AG04449 (cell line): ENCODE data around the gene PATL2.
A peak's percentile ranks its signal among the peaks of the same experiment; 100 is the strongest.
"Not testable (repeated sequence)": the region's sequence is repeated elsewhere in the genome, so short reads cannot be mapped to it uniquely, and the experiment has no call there.

Source experiments
- CTCF ChIA-PET: fragments of 350-600 bp; formaldehyde crosslinking; extraction: SDS; loops from one replicate; lab custom pipeline; 2021; ENCODE audit warnings: antibody characterized with exemption; lab: Yijun Ruan, JAX
- POLR2A ChIA-PET: fragments of 400-600, 350-600 bp; formaldehyde crosslinking; extraction: SDS; loops from one replicate; lab custom pipeline; 2020; ENCODE audit warnings: antibody characterized with exemption, inconsistent platforms; lab: Yijun Ruan, JAX
- DNase-seq: peaks from one replicate; pipeline ENCODE4 v3.0.0-alpha.2; 2010; ENCODE audit warnings: low read depth, low spot score
- H3K4me3 ChIP-seq: 2 replicates; pipeline ENCODE4 v1.5.1; 2011; ENCODE audit warnings: low read depth, mild to moderate bottlenecking, control low read depth, low read length
- TF ChIP-seq, protein P1 (sequence below): IDR thresholded peaks from one replicate; pipeline ENCODE4 v1.5.1; 2011; ENCODE audit warnings: mild to moderate bottlenecking, moderate library complexity, low read length, control low read depth, inconsistent platforms; ENCODE audit not compliant: insufficient read depth; ENCODE audit errors: missing control alignments

Gene PATL2

DNA sequence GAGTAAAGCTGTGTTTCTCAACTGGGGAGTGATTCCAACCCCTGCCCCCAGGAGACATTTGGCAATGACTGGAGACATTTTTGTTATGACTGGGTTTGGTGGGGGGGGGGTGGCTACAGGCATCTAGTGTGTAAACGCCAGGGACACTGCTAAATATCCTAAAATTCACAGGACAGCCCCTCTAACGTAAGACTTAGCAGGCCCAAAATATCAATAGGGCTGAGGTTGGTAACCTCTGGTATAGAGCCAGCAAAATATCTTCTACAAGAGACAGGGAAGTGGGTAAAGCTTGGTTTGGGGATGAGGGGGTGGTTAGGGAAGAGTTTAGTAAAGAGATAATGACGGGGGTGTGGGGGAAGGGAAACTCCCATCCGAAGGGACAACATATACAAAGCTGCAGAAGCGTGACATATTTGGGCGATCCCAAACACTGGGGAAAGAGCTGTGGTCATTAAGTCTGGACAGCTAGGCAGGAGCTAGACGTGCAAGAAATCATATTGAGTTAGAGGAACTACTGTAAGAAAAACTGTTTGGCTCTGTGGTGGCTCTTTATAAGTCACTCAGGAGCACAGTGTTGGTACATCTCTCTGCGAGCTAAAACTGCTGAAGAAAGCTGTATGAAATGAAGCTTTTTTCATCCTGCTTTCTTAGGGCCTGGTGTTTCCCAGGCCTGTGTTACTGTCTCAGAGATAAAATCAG, 24.5 kb upstream of the PATL2 start:
- no peak overlapping the region for H3K4me3 ChIP-seq
- CTCF ChIA-PET: interaction anchor here (0.8 to 6.9 kb wide), 13 partner anchors 7 to 156 kb away, joined by 3 to 153 read pairs (median 5); partner anchors contain the start of genes B2M, PATL2 and SPG11

DNA sequence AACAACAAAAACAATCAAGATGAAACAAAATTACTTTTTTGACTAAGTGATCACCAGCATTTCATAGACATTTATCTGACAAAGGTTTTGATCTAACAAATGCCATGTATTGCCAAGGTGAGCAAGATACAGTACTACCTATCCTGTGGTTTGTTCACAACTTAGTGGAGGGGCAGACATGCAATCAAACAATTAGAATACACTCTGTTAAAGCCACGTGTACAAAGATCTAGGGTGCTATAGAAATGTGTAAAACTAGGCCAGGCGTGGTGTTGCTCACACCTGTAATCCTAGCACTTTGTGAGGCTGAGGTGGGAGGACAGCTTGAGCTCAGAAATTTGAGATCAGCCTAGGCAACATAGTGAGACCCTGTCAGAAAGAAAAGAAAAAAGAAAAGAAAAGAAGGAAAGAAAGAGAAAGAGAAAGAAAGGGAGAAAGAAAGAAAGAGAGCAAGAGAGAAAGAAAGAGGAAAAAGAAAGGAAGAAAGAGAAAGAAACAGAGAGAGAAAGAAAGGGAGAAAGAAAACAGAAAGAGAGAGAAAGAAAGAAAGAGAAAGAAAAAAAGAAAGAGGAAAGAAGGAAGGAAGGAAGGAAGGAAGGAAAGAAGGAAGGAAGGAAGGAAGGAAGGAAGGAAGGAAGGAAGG, 23.8 kb upstream of the PATL2 start:
- TF ChIP-seq, protein P1, sequence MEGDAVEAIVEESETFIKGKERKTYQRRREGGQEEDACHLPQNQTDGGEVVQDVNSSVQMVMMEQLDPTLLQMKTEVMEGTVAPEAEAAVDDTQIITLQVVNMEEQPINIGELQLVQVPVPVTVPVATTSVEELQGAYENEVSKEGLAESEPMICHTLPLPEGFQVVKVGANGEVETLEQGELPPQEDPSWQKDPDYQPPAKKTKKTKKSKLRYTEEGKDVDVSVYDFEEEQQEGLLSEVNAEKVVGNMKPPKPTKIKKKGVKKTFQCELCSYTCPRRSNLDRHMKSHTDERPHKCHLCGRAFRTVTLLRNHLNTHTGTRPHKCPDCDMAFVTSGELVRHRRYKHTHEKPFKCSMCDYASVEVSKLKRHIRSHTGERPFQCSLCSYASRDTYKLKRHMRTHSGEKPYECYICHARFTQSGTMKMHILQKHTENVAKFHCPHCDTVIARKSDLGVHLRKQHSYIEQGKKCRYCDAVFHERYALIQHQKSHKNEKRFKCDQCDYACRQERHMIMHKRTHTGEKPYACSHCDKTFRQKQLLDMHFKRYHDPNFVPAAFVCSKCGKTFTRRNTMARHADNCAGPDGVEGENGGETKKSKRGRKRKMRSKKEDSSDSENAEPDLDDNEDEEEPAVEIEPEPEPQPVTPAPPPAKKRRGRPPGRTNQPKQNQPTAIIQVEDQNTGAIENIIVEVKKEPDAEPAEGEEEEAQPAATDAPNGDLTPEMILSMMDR: no peak
- ChIA-PET POLR2A (interaction anchor here (1.1 kb wide), 1 partner anchor 24 kb away, joined by 3 read pairs; the partner anchor contains the start of genes B2M and PATL2), CTCF (interaction anchor here (1.0 to 6.9 kb wide), 9 partner anchors 11 to 157 kb away, joined by 3 to 153 read pairs (median 5); partner anchors contain the start of genes B2M, PATL2 and SPG11)
- H3K4me3 ChIP-seq: no peak overlapping the region
- no peak for DNase-seq

More for the DNA sequence above, 24.5 kb upstream of the PATL2 start:
- TF ChIP-seq, protein P1: no peak
- POLR2A ChIA-PET: interaction anchor here (1.1 kb wide), 1 partner anchor 24 kb away, joined by 3 read pairs; the partner anchor contains the start of genes B2M and PATL2
- DNase-seq: no peak

DNA sequence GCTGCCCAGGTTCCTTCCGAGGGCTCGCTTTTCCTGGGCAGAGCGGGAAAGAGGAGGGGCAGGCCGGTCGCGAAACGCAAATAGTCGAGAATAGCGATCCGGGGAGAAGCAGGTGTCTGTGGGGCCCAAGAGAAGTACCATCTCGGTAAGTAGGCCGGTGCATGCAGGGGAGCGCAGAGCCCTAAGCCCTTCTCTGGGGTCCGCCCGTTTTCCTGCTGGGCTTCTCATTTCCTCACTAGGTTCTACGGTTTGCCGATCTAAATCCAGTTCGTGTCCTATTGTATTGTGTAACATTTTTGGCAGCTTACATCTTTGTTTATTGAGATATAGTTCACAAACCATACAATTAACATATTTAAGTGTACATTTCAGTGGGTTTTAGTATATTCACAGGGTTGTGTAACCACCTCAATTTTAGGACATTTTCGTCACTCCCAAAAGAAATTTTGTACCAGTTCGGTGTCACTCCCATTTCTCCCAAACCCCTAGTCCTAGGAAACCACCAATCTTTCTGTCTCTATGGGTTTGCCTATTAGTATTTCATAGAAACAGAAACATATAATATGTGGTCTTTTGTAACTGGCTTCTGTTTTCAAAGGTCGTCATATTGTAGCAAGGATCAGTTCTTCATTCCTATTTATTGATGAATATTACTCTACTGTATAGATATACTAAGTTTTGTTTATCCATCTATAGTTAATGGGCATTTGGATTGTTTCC, 18.4 kb upstream of the PATL2 start:
- no peak for DNase-seq
- ChIA-PET POLR2A (interaction anchor here (1.0 to 4.1 kb wide), 3 partner anchors 9 to 66 kb away, joined by 5 to 73 read pairs (median 11); partner anchors contain the start of genes B2M, PATL2 and SPG11), CTCF (interaction anchor here (0.7 to 5.8 kb wide), 7 partner anchors 8 to 145 kb away, joined by 3 to 52 read pairs (median 6); partner anchors contain the start of genes B2M, PATL2 and TRIM69)
- peak overlapping the region; percentile 83 for H3K4me3 ChIP-seq
- TF ChIP-seq, protein P1: no peak

DNA sequence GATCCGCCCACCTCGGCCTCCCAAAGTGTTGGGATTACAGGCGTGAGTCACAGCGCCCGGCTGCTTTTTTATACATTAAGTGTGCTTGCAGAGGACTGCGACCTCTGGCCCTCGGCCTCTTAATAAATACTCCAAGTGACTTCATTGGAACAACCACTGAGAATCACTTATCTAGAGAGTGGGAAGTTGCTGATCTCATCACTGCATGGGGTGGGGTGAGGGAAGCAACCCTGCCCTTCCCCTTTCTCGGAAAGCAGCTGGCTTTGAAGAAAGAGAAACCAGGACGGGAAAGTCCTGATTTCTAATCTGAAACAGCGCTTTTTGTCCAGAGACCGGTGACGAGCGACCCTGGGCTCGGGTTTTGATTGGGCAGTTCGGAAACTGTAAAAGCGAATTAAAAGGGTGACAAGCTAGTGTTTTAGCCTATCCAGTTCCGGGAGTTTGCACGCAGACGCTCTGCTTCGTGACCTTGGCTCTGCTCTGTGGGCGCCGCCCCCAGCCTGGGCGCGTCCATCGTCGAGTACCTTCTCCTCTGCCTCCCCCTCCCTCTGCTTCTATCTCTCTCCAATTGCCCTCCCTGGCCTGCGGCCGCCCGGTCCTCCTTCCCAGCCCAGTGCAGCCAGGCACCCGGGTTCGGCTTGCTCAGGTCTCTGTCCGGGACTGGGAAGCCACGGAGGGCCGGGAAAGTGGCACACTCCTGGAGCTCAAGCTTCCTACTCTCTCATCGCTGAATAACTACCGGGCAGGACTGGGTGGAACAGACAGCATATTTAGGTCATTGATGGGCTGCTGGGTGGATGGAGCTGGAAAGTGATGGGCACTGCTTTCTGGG, 17.7 kb upstream of the PATL2 start:
- ChIA-PET CTCF (interaction anchor here (0.7 to 5.8 kb wide), 7 partner anchors 8 to 152 kb away, joined by 3 to 52 read pairs (median 6); partner anchors contain the start of genes B2M, PATL2 and TRIM69), POLR2A (interaction anchor here (1.0 to 4.1 kb wide), 3 partner anchors 10 to 65 kb away, joined by 5 to 73 read pairs (median 11); partner anchors contain the start of genes B2M, PATL2 and SPG11)
- TF ChIP-seq, protein P1: no peak
- H3K4me3 ChIP-seq: peak overlapping the region; percentile 83
- DNase-seq: peak; percentile 91

DNA sequence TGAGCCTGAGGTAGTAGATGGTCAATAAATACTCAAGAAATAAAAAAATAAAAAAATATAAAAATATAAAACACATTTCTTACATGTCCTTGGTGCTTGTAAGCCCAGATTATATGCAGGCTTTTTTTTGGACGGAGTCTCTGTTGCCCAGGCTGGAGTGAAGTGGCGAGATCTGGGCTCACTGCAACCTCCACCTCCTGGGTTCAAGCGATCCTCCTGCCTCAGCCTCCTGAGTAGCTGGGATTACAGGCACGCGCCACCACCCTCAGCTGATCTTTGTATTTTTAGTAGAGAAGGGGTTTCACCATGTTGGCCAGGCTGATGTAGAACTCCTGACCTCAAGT, 17.1 kb upstream of the PATL2 start:
- DNase-seq: not testable (repeated sequence)
- POLR2A ChIA-PET: interaction anchor here (1.0 to 4.1 kb wide), 3 partner anchors 10 to 65 kb away, joined by 5 to 73 read pairs (median 11); partner anchors contain the start of genes B2M, PATL2 and SPG11
- CTCF ChIA-PET: interaction anchor here (0.8 to 5.8 kb wide), 6 partner anchors 8 to 152 kb away, joined by 3 to 52 read pairs (median 6); partner anchors contain the start of genes B2M, PATL2 and TRIM69
- H3K4me3 ChIP-seq: peak overlapping the region; percentile 83
